Astrocyte of the cerebellum (primary cell): ENCODE data around the gene LHFPL4.

Experiments
- DNase-seq: peaks from one replicate; pipeline ENCODE4 v3.0.0-alpha.2; 2011; ENCODE audit warnings: low read depth
- H3K4me3 ChIP-seq: 2 replicates; pipeline ENCODE4 v1.5.1; 2011; ENCODE audit warnings: mild to moderate bottlenecking, low read depth, low read length, moderate library complexity
- CTCF ChIP-seq: IDR thresholded peaks from 2 replicates; pipeline ENCODE4 v1.5.1; 2012; ENCODE audit warnings: low read length, low read depth, moderate library complexity, mild to moderate bottlenecking; ENCODE audit errors: missing control alignments
- in situ Hi-C: cut with HindIII; loops from 2 replicates; pipeline ENCODE4 v1.10.0; 2017; ENCODE audit warnings: low sequenced_read_pairs

LHFPL4 gene

GRCh38 chr3:9512456-9513045 is 41.1 kb downstream of the LHFPL4 start:
- TF ChIP-seq CTCF: no peak
- in situ Hi-C loops: no loop called here
- H3K4me3 ChIP-seq: no peak overlapping the region
- DNase-seq: no peak

- no peak for TF ChIP-seq CTCF
- DNase-seq: no peak
- in situ Hi-C loops: no loop called here
- no peak overlapping the region for H3K4me3 ChIP-seq
These were observed 44.8 kb downstream of the LHFPL4 start for GRCh38 chr3:9508781-9509180.

- in situ Hi-C loops: no loop called here
- DNase-seq: no peak
- no peak for TF ChIP-seq CTCF
- no peak overlapping the region for H3K4me3 ChIP-seq
These were observed 45.7 kb downstream of the LHFPL4 start for GRCh38 chr3:9507586-9508578.

- peak; percentile 90 for TF ChIP-seq CTCF
- H3K4me3 ChIP-seq: no peak overlapping the region
- in situ Hi-C loops: no loop called here
- peak; percentile 39 for DNase-seq
These were observed 50.3 kb downstream of the LHFPL4 start for GRCh38 chr3:9503283-9503682.

- no peak for TF ChIP-seq CTCF
- no peak overlapping the region for H3K4me3 ChIP-seq
- in situ Hi-C loops: no loop called here
- DNase-seq: no peak
These were observed 52.4 kb downstream of the LHFPL4 start for GRCh38 chr3:9501226-9501625.

- peak; percentile 6 for DNase-seq
- H3K4me3 ChIP-seq: peak overlapping the region; percentile 9
- in situ Hi-C loops: no loop called here
- TF ChIP-seq CTCF: peak; percentile 80
These were observed 53.2 kb downstream of the LHFPL4 start for GRCh38 chr3:9500108-9501050.
